Measurements from ENCODE around the gene CWC15.

CWC15 gene

DNA sequence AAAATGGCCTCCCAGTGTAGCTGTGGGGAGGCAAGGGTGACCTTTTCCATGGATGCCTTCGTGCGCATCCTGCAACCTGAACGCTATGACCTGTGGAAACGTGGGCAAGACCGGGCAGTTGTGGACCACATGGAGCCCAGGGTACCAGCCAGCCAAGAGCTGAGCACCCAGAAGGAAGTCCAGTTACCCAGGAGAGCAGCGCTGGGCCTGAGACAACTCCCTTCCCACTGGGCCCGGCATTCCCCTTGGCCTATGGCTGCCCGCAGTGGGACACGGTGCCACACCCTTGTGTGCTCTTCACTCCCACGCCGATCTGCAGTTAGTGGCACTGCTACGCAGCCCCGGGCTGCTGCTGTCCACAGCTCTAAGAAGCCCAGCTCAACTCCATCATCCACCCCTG is 24.9 kb upstream of the CWC15 start:
- no peak overlapping the region for H3K4me3 ChIP-seq (ENCODE audit: low read depth, low read length)
- no peak for DNase-seq (ENCODE audit: low read depth)
- TF ChIP-seq, protein P1, sequence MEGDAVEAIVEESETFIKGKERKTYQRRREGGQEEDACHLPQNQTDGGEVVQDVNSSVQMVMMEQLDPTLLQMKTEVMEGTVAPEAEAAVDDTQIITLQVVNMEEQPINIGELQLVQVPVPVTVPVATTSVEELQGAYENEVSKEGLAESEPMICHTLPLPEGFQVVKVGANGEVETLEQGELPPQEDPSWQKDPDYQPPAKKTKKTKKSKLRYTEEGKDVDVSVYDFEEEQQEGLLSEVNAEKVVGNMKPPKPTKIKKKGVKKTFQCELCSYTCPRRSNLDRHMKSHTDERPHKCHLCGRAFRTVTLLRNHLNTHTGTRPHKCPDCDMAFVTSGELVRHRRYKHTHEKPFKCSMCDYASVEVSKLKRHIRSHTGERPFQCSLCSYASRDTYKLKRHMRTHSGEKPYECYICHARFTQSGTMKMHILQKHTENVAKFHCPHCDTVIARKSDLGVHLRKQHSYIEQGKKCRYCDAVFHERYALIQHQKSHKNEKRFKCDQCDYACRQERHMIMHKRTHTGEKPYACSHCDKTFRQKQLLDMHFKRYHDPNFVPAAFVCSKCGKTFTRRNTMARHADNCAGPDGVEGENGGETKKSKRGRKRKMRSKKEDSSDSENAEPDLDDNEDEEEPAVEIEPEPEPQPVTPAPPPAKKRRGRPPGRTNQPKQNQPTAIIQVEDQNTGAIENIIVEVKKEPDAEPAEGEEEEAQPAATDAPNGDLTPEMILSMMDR (IDR thresholded peaks at IDR 0.05; ENCODE audit: control insufficient read depth, extremely low read depth, insufficient read depth) = no peak

- TF ChIP-seq, protein P1 (IDR thresholded peaks at IDR 0.05; ENCODE audit: control insufficient read depth, extremely low read depth, insufficient read depth) = no peak
- DNase-seq (ENCODE audit: low read depth) = no peak
- H3K4me3 ChIP-seq (ENCODE audit: low read depth, low read length) = no peak overlapping the region
These were observed 24.1 kb upstream of the CWC15 start for GRCh38 chr11:94997437-94997836.

- H3K4me3 ChIP-seq (ENCODE audit: low read depth, low read length) = no peak overlapping the region
- TF ChIP-seq, protein P1 (IDR thresholded peaks at IDR 0.05; ENCODE audit: control insufficient read depth, extremely low read depth, insufficient read depth) = no peak
- no peak for DNase-seq (ENCODE audit: low read depth)
These were observed 20.1 kb upstream of the CWC15 start for GRCh38 chr11:94993400-94993943.

- no peak overlapping the region for H3K4me3 ChIP-seq (ENCODE audit: low read depth, low read length)
- TF ChIP-seq, protein P1 (IDR thresholded peaks at IDR 0.05; ENCODE audit: control insufficient read depth, extremely low read depth, insufficient read depth) = no peak
- DNase-seq (ENCODE audit: low read depth) = no peak
These were observed 15.4 kb upstream of the CWC15 start for GRCh38 chr11:94988748-94989147.

- H3K4me3 ChIP-seq (ENCODE audit: low read depth, low read length) = no peak overlapping the region
- TF ChIP-seq, protein P1 (IDR thresholded peaks at IDR 0.05; ENCODE audit: control insufficient read depth, extremely low read depth, insufficient read depth) = no peak
- DNase-seq (ENCODE audit: low read depth) = no peak
These were observed 14.0 kb upstream of the CWC15 start for GRCh38 chr11:94987378-94987777.

GRCh38 chr11:94975599-94975998 is 2.2 kb upstream of the CWC15 start:
- TF ChIP-seq, protein P1 (IDR thresholded peaks at IDR 0.05; ENCODE audit: control insufficient read depth, extremely low read depth, insufficient read depth) = no peak
- no peak overlapping the region for H3K4me3 ChIP-seq (ENCODE audit: low read depth, low read length)
- no peak for DNase-seq (ENCODE audit: low read depth)

GRCh38 chr11:94974178-94974577 is 822 bp upstream of the CWC15 start:
- H3K4me3 ChIP-seq (ENCODE audit: low read depth, low read length) = peak overlapping the region; percentile 92
- no peak for DNase-seq (ENCODE audit: low read depth)
- TF ChIP-seq, protein P1 (IDR thresholded peaks at IDR 0.05; ENCODE audit: control insufficient read depth, extremely low read depth, insufficient read depth) = no peak

Measured in LNCaP clone FGC (cell line).